GM19025 (cell line): ENCODE results near the gene KCNT1.

ENCODE experiments used
- ATAC-seq: cut with Tn5 transposase; IDR thresholded peaks from one replicate; pipeline ENCODE4 v1.9.1; 2021; ENCODE audit warnings: mild to moderate bottlenecking, low read depth, moderate library complexity; ENCODE audit not compliant: unreplicated experiment

Gene KCNT1

GRCh38 chr9:135792268-135793128 lies 90.5 kb downstream of the KCNT1 start:
- no peak for ATAC-seq

- no peak for ATAC-seq
Measured at GRCh38 chr9:135793221-135794056, 91.5 kb downstream of the KCNT1 start.

- ATAC-seq = no peak
Measured at GRCh38 chr9:135794057-135794335, 92.0 kb downstream of the KCNT1 start.

- no peak for ATAC-seq
Measured at GRCh38 chr9:135794361-135794885, 92.4 kb downstream of the KCNT1 start.

GRCh38 chr9:135795391-135795790 lies 93.4 kb downstream of the KCNT1 start:
- no peak for ATAC-seq

- no peak for ATAC-seq
Measured at GRCh38 chr9:135796784-135797485, 95.0 kb downstream of the KCNT1 start.

- no peak for ATAC-seq
Measured at GRCh38 chr9:135797507-135798262, 95.7 kb downstream of the KCNT1 start.

- no peak for ATAC-seq
Measured at GRCh38 chr9:135798263-135798585, 96.2 kb downstream of the KCNT1 start.

- no peak for ATAC-seq
Measured at GRCh38 chr9:135799261-135799660, 97.3 kb downstream of the KCNT1 start.

- ATAC-seq = no peak
Measured at GRCh38 chr9:135801070-135801469, 99.1 kb downstream of the KCNT1 start.

- ATAC-seq = no peak
Measured at GRCh38 chr9:135802876-135803419, 101.0 kb downstream of the KCNT1 start.

- ATAC-seq = no peak
Measured at GRCh38 chr9:135803441-135803840, 101.5 kb downstream of the KCNT1 start.

- ATAC-seq = no peak
Measured at GRCh38 chr9:135804581-135805421, 102.8 kb downstream of the KCNT1 start.

- ATAC-seq = no peak
Measured at GRCh38 chr9:135805422-135806022, 103.5 kb downstream of the KCNT1 start.

- ATAC-seq = no peak
Measured at GRCh38 chr9:135809166-135809565, 107.2 kb downstream of the KCNT1 start.

- ATAC-seq = no peak
Measured at GRCh38 chr9:135810806-135811575, 109.0 kb downstream of the KCNT1 start.

- ATAC-seq = no peak
Measured at GRCh38 chr9:135811801-135812200, 109.8 kb downstream of the KCNT1 start.

GRCh38 chr9:135812961-135813360 lies 111.0 kb downstream of the KCNT1 start:
- ATAC-seq = no peak
